Measurements from ENCODE around the gene HIGD1B.
"Not testable (repeated sequence)": the region's sequence is repeated elsewhere in the genome, so short reads cannot be mapped to it uniquely, and the experiment has no call there.

The HIGD1B gene

DNA sequence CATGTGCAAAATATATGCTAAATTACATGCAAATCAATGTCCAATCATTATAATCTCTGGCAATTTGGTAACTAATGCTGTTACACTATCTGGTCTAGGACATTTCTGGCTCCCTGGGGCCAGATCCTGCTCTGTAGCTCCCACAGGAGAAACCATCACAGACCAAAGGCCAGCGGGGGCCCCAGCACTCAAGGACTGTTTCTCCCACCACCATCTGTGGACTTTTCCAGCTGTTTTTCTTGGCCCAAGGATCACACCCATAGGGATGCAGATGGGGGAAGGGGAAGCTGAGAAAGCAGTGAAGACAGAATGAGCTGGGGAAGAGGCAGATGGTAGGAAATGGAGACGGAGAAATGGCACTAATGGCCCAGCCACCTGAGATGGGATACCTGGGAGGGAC, at the start of gene HIGD1B:
HIGD1B (plus strand) TSS at position 298 of the 400 bp plus-strand sequence. CDS start 270 bp downstream, outside the sequence.
- no peak for DNase-seq (ENCODE audit: low spot score)

DNA sequence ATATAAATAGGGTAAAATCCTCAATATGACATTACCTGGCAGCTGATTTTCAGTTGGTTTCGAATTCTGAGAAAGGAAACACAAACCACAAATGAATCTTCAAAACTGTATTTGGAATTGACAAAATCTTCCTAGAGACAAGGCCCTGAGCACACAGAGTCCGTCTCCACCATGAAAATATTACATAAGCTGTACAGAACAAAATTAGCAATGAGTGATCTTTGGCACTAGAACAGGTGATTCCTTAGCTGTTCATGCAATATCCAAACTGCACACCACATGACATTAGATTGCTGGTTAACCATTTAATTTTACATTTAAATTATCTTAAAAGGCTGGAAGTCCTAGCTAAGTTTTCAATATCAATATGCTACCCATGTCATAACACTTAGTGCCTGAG, 49.3 kb upstream of the HIGD1B start:
- DNase-seq (ENCODE audit: low spot score) = no peak

DNA sequence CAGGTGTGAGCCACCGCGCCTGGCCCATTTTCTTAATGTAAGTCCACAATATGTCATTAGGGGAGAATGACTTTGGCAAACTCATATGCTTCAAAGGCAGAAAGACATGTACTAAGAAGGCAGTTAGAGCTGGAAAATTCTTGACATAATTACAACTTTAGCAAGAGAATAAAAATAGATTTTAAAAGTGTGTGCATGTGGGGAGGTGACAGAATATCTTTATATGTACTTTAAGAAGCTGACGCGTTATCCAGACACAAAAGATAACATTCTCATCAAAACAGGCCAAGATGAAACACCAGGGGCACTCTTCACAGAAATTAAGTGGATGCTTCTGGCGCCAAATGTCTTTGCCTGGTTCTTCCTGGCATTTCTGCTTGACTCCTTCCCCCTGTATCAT, 45.8 kb upstream of the HIGD1B start:
- DNase-seq (ENCODE audit: low spot score) = no peak

GRCh38 chr17:44804302-44805089, 43.2 kb upstream of the HIGD1B start:
- no peak for DNase-seq (ENCODE audit: low spot score)

- no peak for DNase-seq (ENCODE audit: low spot score)
These were observed 40.4 kb upstream of the HIGD1B start for GRCh38 chr17:44807093-44807816.

GRCh38 chr17:44807817-44808155, 39.9 kb upstream of the HIGD1B start:
- peak; percentile 46 for DNase-seq (ENCODE audit: low spot score)

DNA sequence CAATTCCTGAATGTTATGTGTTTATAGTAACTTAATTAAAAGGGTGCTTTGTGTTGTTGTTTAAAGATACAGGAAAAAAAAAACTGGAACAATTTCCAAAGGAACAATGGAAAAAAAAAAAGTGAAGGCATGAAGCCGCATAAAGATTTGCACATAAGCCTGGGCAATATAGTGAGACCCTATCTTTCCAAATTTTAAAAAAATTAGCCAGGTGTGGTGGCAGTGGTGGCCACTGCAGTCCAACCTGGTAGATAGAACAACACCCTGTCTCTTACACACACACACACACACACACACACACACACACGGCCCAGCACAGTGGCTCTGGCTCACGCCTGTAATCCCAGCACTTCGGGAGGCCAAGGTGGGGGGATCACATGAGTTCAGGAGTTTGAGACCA, 39.5 kb upstream of the HIGD1B start:
- DNase-seq (ENCODE audit: low spot score) = no peak

GRCh38 chr17:44808656-44809388, 38.9 kb upstream of the HIGD1B start:
- DNase-seq (ENCODE audit: low spot score) = not testable (repeated sequence)

- no peak for DNase-seq (ENCODE audit: low spot score)
These were observed 35.4 kb upstream of the HIGD1B start for GRCh38 chr17:44812263-44812662.

- not testable (repeated sequence) for DNase-seq (ENCODE audit: low spot score)
These were observed 29.2 kb upstream of the HIGD1B start for GRCh38 chr17:44818508-44818907.

DNA sequence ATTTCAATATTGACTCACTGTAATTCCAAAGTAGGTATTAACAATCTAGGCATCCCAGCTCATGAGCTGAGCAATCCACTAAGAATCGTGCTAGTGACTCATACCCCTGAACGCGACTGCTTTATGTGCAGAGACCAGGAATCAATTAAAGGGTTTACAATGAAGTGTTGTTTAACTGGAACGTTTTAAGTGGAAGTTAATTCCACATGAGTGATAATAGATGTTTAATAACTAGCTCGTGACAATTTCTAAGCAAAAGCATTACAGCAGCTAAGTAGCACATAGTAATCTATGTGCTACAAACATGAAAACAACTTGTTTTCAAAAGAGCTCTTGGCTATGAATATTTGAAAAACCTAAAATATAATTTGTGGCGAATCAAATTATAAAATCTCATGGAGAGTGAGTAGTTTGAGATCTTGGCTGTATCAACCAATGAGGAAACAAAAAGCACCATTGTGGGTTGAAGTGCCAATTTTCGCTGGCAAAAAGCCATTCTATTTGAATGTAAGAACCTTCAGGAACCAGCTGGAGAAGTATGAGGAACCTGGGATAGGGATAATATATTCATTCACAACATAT, 27.0 kb upstream of the HIGD1B start:
- DNase-seq (ENCODE audit: low spot score) = no peak

DNA sequence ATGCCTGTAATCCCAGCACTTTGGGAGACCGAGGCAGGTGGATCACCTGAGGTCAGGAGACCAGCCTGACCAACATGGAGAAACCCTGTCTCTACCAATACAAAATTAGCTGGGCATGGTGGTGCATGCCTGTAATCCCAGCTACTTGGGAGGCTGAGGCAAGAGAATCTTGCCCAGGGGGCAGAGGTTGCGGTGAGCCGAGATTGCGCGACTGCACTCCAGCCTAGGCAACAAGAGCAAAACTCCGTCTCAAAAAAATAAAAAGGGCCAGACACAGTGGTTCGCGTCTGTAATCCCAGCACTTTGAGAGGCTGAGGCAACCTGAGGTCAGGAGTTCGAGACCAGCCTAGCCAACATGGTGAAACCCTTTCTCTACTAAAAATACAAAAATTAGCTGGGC, 22.4 kb upstream of the HIGD1B start:
- DNase-seq (ENCODE audit: low spot score) = not testable (repeated sequence)

GRCh38 chr17:44826123-44826790, 21.4 kb upstream of the HIGD1B start:
- no peak for DNase-seq (ENCODE audit: low spot score)

GRCh38 chr17:44827863-44828262, 19.8 kb upstream of the HIGD1B start:
- DNase-seq (ENCODE audit: low spot score) = no peak

DNA sequence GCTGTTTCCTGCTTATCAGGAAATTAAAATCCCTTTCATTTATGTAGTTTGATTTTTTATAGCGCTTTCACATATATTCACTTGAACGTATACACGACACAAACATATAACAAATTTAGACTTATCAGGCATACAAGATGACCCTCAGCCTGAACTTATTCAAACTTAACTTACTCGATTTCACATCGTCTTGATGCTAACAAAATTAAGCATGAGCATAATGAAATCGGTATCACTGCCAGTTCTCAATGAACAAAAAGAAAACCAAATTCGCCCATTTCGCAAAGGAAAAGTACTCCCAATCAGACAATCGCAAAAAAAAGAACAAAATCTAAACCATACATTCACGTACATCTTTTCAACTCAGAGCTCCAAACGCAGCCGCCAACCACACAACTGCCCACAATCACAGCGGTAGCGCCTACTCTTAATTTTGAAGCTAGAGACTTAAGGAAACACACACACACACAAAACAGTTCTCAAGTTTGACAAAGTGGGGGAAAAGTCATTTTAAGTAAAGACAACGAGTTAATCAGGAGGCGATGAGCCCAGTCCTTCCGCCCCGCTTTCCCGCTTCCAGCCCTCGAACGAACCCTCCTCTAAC, 18.7 kb upstream of the HIGD1B start:
- peak; percentile 68 for DNase-seq (ENCODE audit: low spot score)

GRCh38 chr17:44829523-44830358, 17.9 kb upstream of the HIGD1B start, which contains the start of gene GJC1:
TSS of gene GJC1 (minus strand) at chr17:44830287. CDS start at chr17:44805817, 24,470 bp downstream.
- DNase-seq (ENCODE audit: low spot score) = peak; percentile 47

- no peak for DNase-seq (ENCODE audit: low spot score)
These were observed 17.1 kb upstream of the HIGD1B start for GRCh38 chr17:44830359-44831288.

GRCh38 chr17:44831371-44831770, 16.3 kb upstream of the HIGD1B start:
- no peak for DNase-seq (ENCODE audit: low spot score)

DNA sequence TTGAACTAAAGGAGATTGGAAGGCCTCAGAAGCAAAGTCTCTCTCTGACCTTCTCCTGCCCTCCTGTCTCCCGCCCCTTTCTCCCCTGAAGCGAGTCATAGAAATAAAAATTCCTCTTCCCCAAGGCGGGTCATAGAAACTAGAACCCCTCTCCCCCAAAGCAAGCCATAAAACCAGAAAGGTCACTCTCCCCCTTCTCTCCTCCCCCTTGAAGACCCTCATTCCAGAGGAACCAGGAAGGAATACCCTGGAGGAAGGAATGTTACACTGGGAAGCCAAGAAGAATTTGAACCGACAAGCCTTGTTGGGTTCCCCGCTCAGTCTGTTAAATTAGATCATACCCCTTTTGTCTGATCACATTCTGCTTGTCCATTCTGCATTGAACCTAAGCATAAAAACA, 14.9 kb upstream of the HIGD1B start:
- no peak for DNase-seq (ENCODE audit: low spot score)

Data from NAMALWA (cell line).